Activated gamma-delta T cell treated with Interleukin-2 at 50 U/mL for 16 hours (primary cell): ENCODE data around the gene TAS2R39.

Source experiments
- DNase-seq: peaks from one replicate; pipeline ENCODE4 v3.0.0-alpha.2; 2020

The TAS2R39 gene

DNA sequence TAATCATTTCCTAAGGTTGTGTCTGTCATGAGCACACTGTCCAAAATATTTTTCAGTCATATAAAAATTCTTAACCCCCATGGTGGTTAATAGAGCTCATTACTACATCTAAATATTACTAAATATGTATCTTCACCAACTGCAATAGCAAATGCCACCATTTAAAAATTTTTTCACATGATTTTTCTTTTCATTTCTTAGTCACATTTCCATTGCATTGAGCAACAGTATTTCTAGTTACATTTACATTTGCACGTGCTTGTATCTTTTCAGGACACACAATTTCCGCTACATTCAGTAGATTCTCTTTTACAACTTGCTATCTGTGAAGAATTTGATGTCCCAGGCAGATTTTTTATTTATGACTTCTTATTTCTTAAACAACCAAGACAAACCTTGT lies 33.5 kb downstream of the TAS2R39 start:
- DNase-seq: no peak

- no peak for DNase-seq
Observed at GRCh38 chr7:143217806-143218205, 34.6 kb downstream of the TAS2R39 start.

GRCh38 chr7:143221286-143221685 lies 38.1 kb downstream of the TAS2R39 start:
- DNase-seq: no peak

DNA sequence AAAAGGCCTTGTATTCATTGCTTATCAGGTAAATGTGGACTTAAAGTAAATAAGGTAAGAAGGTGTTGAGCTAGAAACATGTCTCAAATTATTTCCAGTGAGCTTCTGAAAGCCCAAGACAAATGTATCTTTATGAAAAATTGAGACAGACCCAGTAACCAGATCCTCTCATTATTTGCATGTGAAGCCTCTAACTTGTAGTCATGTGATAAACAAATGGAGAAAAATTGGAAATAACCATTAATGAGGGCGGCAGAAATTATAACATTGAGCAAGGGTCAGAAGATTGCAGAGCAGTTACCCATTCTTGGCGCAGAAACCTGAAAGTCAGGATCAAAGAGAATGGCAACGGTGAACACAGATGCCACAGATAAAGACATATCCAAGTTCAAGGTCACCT lies 38.5 kb downstream of the TAS2R39 start, which contains the start of gene TAS2R40:
Gene TAS2R40, plus strand, starts transcription at position 301 of the 400 bp plus-strand sequence. Its CDS starts 42 bp downstream, at position 343.
- DNase-seq: no peak

DNA sequence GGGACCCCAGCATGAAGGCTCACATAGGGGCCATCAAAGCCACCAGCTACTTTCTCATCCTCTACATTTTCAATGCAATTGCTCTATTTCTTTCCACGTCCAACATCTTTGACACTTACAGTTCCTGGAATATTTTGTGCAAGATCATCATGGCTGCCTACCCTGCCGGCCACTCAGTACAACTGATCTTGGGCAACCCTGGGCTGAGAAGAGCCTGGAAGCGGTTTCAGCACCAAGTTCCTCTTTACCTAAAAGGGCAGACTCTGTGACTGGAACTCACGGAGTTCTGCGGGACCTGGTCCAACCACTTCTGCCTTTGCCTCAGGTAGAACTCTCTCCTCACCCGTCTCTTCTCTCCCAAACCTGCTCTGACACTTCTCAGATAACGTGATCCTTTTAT lies 39.6 kb downstream of the TAS2R39 start:
- no peak for DNase-seq

DNA sequence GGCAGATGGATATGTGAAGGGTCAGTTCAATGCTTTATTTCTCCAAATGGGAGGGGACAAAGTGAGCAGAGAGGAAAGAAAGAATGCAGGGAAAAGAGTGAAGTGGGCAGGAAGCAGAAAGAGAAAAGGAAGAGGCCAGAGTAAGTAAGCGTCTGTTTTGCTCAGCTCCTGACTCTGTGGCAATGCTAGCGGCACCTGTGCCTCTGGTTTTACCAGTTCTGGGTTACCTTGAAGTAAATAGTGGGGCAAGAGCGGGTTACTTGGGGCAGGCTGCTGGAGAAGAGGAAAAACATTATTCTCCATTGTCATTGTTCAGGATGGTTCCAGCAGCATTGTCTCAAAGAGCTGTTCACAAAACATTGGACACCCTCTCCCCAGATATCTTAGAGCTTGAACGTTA lies 40.6 kb downstream of the TAS2R39 start:
- no peak for DNase-seq

- DNase-seq: no peak
Observed at GRCh38 chr7:143225047-143225446, 41.8 kb downstream of the TAS2R39 start.

DNA sequence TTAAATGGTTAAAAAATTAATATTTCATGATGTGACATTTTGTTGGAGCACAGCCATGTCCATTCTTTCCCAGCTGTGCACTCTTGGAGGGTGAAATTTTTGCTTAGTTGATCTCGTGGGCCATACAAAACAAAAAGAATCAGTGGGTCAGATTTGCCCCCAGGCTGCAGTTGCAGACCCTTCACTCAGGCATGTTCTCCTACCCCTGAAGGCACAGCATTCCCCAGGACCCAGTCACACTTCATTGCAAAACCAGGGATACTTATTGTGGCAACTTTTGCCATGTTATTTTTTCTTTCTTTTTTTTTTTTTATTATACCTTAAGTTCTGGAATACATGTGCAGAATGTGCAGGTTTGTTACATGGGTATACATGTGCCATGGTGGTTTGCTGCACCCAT lies 44.6 kb downstream of the TAS2R39 start:
- DNase-seq: no peak

GRCh38 chr7:143229054-143229790 lies 46.0 kb downstream of the TAS2R39 start:
- DNase-seq: no peak

DNA sequence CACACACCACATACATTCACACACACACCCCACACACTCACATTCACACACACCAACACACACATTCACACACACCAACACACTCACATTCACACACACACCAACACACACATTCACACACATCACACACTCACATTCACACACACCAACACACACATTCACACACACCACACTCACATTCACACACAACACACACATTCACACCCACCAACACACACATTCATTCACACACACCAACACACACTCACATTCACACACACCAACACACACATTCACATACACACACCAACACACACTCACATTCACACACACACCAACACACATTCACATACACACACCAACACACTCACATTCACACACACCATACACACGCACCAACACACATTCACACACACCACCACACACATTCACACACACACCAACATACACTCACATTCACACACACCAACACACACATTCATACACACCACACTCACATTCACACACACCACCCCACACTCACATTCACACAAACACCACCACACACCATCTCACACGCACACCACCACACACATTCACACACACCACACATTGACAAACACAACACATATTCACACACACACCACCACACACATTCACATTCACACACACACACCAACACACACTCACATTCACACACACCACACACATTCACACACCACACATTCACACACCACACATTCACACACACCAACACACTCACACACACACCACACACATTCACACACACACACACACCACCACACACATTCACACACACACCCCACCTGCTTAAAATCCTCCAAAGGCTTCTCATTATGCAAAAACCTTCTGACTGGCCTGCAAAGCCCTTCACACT lies 47.6 kb downstream of the TAS2R39 start:
- no peak for DNase-seq
